HepG2 (cell line): ENCODE measurements around the gene GFRA4. TPM values are rescaled to one million over a fixed set of nuclear protein-coding genes. Genes with fewer than 3 reads are reported as not detected.
A peak's percentile ranks its signal among the peaks of the same experiment; 100 is the strongest.

Experiments used
- ARNT ChIP-seq: fragments of 450-650 bp; IDR thresholded peaks from 2 replicates; pipeline ENCODE4 v1.6.1; 2017
- CC2D1A ChIP-seq: sonication (generic); formaldehyde crosslinking; IDR thresholded peaks from 2 replicates; pipeline ENCODE4 v1.8.1; 2023; ENCODE audit warnings: mild to moderate bottlenecking, missing genetic modification reagents
- HNRNPL ChIP-seq: fragments of 200-400 bp; formaldehyde crosslinking; IDR thresholded peaks from 2 replicates; pipeline ENCODE4 v1.6.1; 2017; ENCODE audit warnings: mild to moderate bottlenecking, low read depth, low read length
- MED13 ChIP-seq: sonication (generic); formaldehyde crosslinking; IDR thresholded peaks from 2 replicates; pipeline ENCODE4 v1.5.0; 2020; ENCODE audit warnings: missing genetic modification reagents
- NFE2L1 ChIP-seq: sonication (generic); formaldehyde crosslinking; IDR thresholded peaks from 2 replicates; pipeline ENCODE4 v1.4.0; 2020; ENCODE audit warnings: missing genetic modification reagents, mild to moderate bottlenecking, borderline replicate concordance
- NFE2L2 ChIP-seq: fragments of 150-350 bp; IDR thresholded peaks from 2 replicates; pipeline ENCODE4 v1.6.1; 2014; ENCODE audit warnings: low read length
- NFIB ChIP-seq: sonication (generic); formaldehyde crosslinking; IDR thresholded peaks from 2 replicates; pipeline ENCODE4 v1.9.0; 2021; ENCODE audit warnings: missing genetic modification reagents, mild to moderate bottlenecking, borderline replicate concordance
- NFIC ChIP-seq: IDR thresholded peaks from 2 replicates; pipeline ENCODE4 v1.6.1; 2012; ENCODE audit warnings: mild to moderate bottlenecking, low read length, inconsistent platforms
- POLR2AphosphoS2 ChIP-seq: IDR thresholded peaks from 2 replicates; pipeline ENCODE4 v1.6.1; 2011; ENCODE audit warnings: low read depth, low read length, improper control_type of control experiment
- POLR2AphosphoS5 ChIP-seq: IDR thresholded peaks from 2 replicates; pipeline ENCODE4 v1.6.1; 2012; ENCODE audit warnings: low read depth, low read length
- RFXAP ChIP-seq: sonication (generic); formaldehyde crosslinking; IDR thresholded peaks from 2 replicates; pipeline ENCODE4 v1.4.0; 2020; ENCODE audit warnings: missing genetic modification reagents, borderline replicate concordance
- SKI ChIP-seq: fragments of 450-650 bp; IDR thresholded peaks from one replicate; pipeline ENCODE4 v1.6.1; 2018; ENCODE audit warnings: mild to moderate bottlenecking; ENCODE audit not compliant: partially characterized antibody
- XBP1 ChIP-seq: sonication (generic); formaldehyde crosslinking; IDR thresholded peaks from 2 replicates; pipeline ENCODE4 v1.5.0; 2020; ENCODE audit warnings: missing genetic modification reagents
- YY1 ChIP-seq: IDR thresholded peaks from 2 replicates; pipeline ENCODE4 v1.6.1; 2011; ENCODE audit warnings: low read length, low read depth, moderate library complexity, mild to moderate bottlenecking; ENCODE audit not compliant: insufficient read depth, insufficient replicate concordance
- ZNF138 ChIP-seq: sonication (generic); formaldehyde crosslinking; IDR thresholded peaks from 2 replicates; pipeline ENCODE4 v1.5.0; 2020; ENCODE audit warnings: mild to moderate bottlenecking, low read depth, missing genetic modification reagents
- ZNF567 ChIP-seq: sonication (generic); formaldehyde crosslinking; IDR thresholded peaks from 2 replicates; pipeline ENCODE4 v1.8.1; 2023; ENCODE audit warnings: mild to moderate bottlenecking, missing genetic modification reagents, borderline replicate concordance
- ZNF709 ChIP-seq: sonication (generic); formaldehyde crosslinking; IDR thresholded peaks from 2 replicates; pipeline ENCODE4 v1.5.0; 2020; ENCODE audit warnings: mild to moderate bottlenecking, missing genetic modification reagents
- ZNF879 ChIP-seq: sonication (generic); formaldehyde crosslinking; IDR thresholded peaks from 2 replicates; pipeline ENCODE4 v1.8.1; 2023; ENCODE audit warnings: missing genetic modification reagents
- polyA plus RNA-seq, 8 experiments: library from polyadenylated mRNA; depleted of rRNA in 3 of 8; stranded (reverse) in 7 of 8; unstranded in 1 of 8; fragments of >200 nt; fragmentation: Illumina TruSeq in 4 of 8; extraction: Trizol in 4 of 8; gene quantifications; 2 replicates each; pipeline versions ENCODE4 v1.2.1 to v1.2.3, GENCODE V29; 2011 to 2016; ENCODE audit warnings: low read depth in 4 of 8, missing spikeins in 1 of 8, mixed read lengths in 1 of 8; ENCODE audit not compliant: insufficient read depth in 1 of 8
- total RNA-seq, 5 experiments: library from RNA; depleted of rRNA; stranded (reverse); fragments of >200 nt; fragmentation: Illumina TruSeq; extraction: Trizol; gene quantifications; 2 replicates each; pipeline ENCODE4 v1.2.3, GENCODE V29; 2016; ENCODE audit warnings: low read depth in 1 of 5
- TF ChIP-seq, protein P1 (sequence below): sonication (generic); IDR thresholded peaks from 2 replicates; pipeline ENCODE4 v1.6.1; 2016; ENCODE audit warnings: low read depth, borderline replicate concordance
- TF ChIP-seq, protein P2 (sequence below): sonication (generic); formaldehyde crosslinking; IDR thresholded peaks from 2 replicates; pipeline ENCODE4 v1.8.1; 2022; ENCODE audit warnings: low read depth, mild to moderate bottlenecking, missing genetic modification reagents
- TF ChIP-seq, protein P3 (sequence below): IDR thresholded peaks from 2 replicates; pipeline ENCODE4 v1.6.1; 2016; ENCODE audit warnings: mild to moderate bottlenecking, missing biosample characterization, missing genetic modification reagents
- TF ChIP-seq, protein P4 (sequence below): sonication (generic); formaldehyde crosslinking; IDR thresholded peaks from 2 replicates; pipeline ENCODE4 v1.8.0; 2022; ENCODE audit warnings: mild to moderate bottlenecking, missing genetic modification reagents, moderate library complexity
- TF ChIP-seq, protein P5 (sequence below): sonication (generic); formaldehyde crosslinking; IDR thresholded peaks from 2 replicates; pipeline ENCODE4 v1.8.1; 2022; ENCODE audit warnings: mild to moderate bottlenecking, missing genetic modification reagents
- TF ChIP-seq, protein P6 (sequence below): sonication (generic); formaldehyde crosslinking; IDR thresholded peaks from 2 replicates; pipeline ENCODE4 v1.8.0; 2022; ENCODE audit warnings: missing genetic modification reagents, mild to moderate bottlenecking, inconsistent platforms, borderline replicate concordance

The GFRA4 gene
- total and polyA plus RNA-seq, 2 of the 13 experiments (the other 11 are each of a cell fraction or from before 2014, with no cell fraction given), result not detected

DNA sequence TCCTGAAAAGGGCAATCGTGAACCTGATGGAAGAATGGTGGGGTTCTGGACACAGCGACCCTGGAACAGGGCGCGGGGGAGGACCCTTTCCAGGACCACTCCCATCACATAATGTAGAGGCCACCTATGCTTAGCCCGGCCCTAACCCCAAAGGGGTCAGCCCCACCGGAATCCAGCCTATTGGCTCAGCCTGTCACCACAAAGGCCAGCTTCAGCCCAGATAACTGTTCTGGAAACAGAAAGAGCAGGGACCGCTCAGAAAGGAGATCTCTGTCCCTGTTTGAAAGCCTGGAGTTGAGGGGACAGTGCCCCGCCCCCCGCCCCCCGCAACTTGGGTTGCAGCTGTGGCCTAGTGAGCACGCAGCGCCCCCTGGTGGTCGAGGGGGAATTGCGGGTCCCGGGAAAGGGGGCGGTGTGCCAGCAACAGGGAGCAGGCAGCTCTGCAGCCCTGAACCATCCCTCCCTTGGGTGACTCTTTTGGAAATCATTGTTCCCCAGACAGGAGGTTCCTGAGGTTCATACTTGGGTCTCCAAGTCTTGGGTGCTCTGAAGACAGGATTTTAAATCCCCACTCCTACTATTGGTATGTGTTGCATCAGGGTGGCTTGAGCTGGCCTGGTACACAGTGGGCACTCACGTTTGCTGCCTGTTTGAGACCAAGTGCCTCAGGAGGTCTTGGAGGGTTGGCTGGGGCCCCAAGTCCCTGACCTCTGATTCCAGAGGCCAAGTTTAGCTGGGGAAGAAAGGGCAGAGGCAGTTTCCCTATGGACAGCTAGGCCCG, 47.7 kb upstream of the GFRA4 start (continued):
- TF ChIP-seq, protein P1, sequence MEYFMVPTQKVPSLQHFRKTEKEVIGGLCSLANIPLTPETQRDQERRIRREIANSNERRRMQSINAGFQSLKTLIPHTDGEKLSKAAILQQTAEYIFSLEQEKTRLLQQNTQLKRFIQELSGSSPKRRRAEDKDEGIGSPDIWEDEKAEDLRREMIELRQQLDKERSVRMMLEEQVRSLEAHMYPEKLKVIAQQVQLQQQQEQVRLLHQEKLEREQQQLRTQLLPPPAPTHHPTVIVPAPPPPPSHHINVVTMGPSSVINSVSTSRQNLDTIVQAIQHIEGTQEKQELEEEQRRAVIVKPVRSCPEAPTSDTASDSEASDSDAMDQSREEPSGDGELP, result peak; percentile 59; the same call in 1 of the 2 replicates
- TF ChIP-seq, protein P2, sequence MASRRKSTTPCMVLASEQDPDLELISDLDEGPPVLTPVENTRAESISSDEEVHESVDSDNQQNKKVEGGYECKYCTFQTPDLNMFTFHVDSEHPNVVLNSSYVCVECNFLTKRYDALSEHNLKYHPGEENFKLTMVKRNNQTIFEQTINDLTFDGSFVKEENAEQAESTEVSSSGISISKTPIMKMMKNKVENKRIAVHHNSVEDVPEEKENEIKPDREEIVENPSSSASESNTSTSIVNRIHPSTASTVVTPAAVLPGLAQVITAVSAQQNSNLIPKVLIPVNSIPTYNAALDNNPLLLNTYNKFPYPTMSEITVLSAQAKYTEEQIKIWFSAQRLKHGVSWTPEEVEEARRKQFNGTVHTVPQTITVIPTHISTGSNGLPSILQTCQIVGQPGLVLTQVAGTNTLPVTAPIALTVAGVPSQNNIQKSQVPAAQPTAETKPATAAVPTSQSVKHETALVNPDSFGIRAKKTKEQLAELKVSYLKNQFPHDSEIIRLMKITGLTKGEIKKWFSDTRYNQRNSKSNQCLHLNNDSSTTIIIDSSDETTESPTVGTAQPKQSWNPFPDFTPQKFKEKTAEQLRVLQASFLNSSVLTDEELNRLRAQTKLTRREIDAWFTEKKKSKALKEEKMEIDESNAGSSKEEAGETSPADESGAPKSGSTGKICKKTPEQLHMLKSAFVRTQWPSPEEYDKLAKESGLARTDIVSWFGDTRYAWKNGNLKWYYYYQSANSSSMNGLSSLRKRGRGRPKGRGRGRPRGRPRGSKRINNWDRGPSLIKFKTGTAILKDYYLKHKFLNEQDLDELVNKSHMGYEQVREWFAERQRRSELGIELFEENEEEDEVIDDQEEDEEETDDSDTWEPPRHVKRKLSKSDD (CRISPR knock-in tag), result no peak
- no peak for TF ChIP-seq ARNT
- no peak for TF ChIP-seq NFE2L1 (CRISPR knock-in tag)
- no peak for TF ChIP-seq ZNF138 (CRISPR knock-in tag)
- TF ChIP-seq, protein P3, sequence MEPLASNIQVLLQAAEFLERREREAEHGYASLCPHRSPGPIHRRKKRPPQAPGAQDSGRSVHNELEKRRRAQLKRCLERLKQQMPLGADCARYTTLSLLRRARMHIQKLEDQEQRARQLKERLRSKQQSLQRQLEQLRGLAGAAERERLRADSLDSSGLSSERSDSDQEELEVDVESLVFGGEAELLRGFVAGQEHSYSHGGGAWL, result peak; percentile 81
- no peak for TF ChIP-seq ZNF879 (CRISPR knock-in tag)
- no peak for TF ChIP-seq NFIB (CRISPR knock-in tag)
- TF ChIP-seq NFIC, result no peak
- no peak for TF ChIP-seq CC2D1A (CRISPR knock-in tag)
- TF ChIP-seq POLR2AphosphoS2, result no peak
- TF ChIP-seq ZNF709 (CRISPR knock-in tag), result no peak
- TF ChIP-seq XBP1, result no peak
- no peak for TF ChIP-seq NFE2L2
- TF ChIP-seq HNRNPL, result no peak
- no peak for TF ChIP-seq POLR2AphosphoS5
- TF ChIP-seq, protein P4, sequence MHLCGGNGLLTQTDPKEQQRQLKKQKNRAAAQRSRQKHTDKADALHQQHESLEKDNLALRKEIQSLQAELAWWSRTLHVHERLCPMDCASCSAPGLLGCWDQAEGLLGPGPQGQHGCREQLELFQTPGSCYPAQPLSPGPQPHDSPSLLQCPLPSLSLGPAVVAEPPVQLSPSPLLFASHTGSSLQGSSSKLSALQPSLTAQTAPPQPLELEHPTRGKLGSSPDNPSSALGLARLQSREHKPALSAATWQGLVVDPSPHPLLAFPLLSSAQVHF, result no peak
- no peak for TF ChIP-seq MED13 (CRISPR knock-in tag)
- no peak for TF ChIP-seq SKI
- TF ChIP-seq, protein P5, sequence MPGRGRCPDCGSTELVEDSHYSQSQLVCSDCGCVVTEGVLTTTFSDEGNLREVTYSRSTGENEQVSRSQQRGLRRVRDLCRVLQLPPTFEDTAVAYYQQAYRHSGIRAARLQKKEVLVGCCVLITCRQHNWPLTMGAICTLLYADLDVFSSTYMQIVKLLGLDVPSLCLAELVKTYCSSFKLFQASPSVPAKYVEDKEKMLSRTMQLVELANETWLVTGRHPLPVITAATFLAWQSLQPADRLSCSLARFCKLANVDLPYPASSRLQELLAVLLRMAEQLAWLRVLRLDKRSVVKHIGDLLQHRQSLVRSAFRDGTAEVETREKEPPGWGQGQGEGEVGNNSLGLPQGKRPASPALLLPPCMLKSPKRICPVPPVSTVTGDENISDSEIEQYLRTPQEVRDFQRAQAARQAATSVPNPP (CRISPR knock-in tag), result no peak
- TF ChIP-seq ZNF567, result no peak
- TF ChIP-seq, protein P6, sequence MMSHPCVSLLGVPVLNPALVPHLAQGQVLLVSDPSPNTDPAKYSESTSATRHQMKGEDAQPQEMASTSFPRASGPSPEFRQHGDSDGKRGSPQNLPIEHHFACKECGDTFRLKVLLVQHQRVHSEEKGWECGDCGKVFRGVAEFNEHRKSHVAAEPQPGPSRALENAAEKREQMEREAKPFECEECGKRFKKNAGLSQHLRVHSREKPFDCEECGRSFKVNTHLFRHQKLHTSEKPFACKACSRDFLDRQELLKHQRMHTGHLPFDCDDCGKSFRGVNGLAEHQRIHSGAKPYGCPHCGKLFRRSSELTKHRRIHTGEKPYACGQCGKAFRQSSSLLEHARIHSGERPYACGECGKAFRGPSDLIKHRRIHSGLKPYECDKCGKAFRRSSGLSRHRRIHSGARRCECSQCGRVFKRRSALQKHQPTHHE, result no peak
- TF ChIP-seq YY1, result peak; percentile 26
- TF ChIP-seq RFXAP (CRISPR knock-in tag), result peak; percentile 30; the same call in 1 of the 2 replicates
